ENCODE data around the gene CACNA1C.

The CACNA1C gene

GRCh38 chr12:2383325-2384028, 330.7 kb downstream of the CACNA1C start:
- no peak for TF ChIP-seq CTCF (IDR thresholded peaks at IDR 0.05; ENCODE audit: low read depth, low read length, missing control alignments)
- H3K4me3 ChIP-seq (ENCODE audit: low read depth, low read length) = no peak overlapping the region
- in situ Hi-C loops (cut with HindIII; ENCODE audit: low sequenced_read_pairs) = no loop called here
- no peak for DNase-seq (ENCODE audit: low read depth)

GRCh38 chr12:2384029-2384386, 331.2 kb downstream of the CACNA1C start:
- no peak for TF ChIP-seq CTCF (IDR thresholded peaks at IDR 0.05; ENCODE audit: low read depth, low read length, missing control alignments)
- in situ Hi-C loops (cut with HindIII; ENCODE audit: low sequenced_read_pairs) = no loop called here
- no peak for DNase-seq (ENCODE audit: low read depth)
- no peak overlapping the region for H3K4me3 ChIP-seq (ENCODE audit: low read depth, low read length)

- H3K4me3 ChIP-seq (ENCODE audit: low read depth, low read length) = no peak overlapping the region
- DNase-seq (ENCODE audit: low read depth) = peak; percentile 16
- in situ Hi-C loops (cut with HindIII; ENCODE audit: low sequenced_read_pairs) = no loop called here
- peak; percentile 15 for TF ChIP-seq CTCF (IDR thresholded peaks at IDR 0.05; ENCODE audit: low read depth, low read length, missing control alignments)
These were observed 332.0 kb downstream of the CACNA1C start for GRCh38 chr12:2384533-2385351.

- in situ Hi-C loops (cut with HindIII; ENCODE audit: low sequenced_read_pairs) = no loop called here
- no peak for DNase-seq (ENCODE audit: low read depth)
- no peak overlapping the region for H3K4me3 ChIP-seq (ENCODE audit: low read depth, low read length)
- TF ChIP-seq CTCF (IDR thresholded peaks at IDR 0.05; ENCODE audit: low read depth, low read length, missing control alignments) = no peak
These were observed 332.7 kb downstream of the CACNA1C start for GRCh38 chr12:2385529-2385928.

GRCh38 chr12:2386566-2386965, 333.8 kb downstream of the CACNA1C start:
- no peak for TF ChIP-seq CTCF (IDR thresholded peaks at IDR 0.05; ENCODE audit: low read depth, low read length, missing control alignments)
- DNase-seq (ENCODE audit: low read depth) = no peak
- H3K4me3 ChIP-seq (ENCODE audit: low read depth, low read length) = no peak overlapping the region
- in situ Hi-C loops (cut with HindIII; ENCODE audit: low sequenced_read_pairs) = no loop called here

- DNase-seq (ENCODE audit: low read depth) = no peak
- TF ChIP-seq CTCF (IDR thresholded peaks at IDR 0.05; ENCODE audit: low read depth, low read length, missing control alignments) = no peak
- in situ Hi-C loops (cut with HindIII; ENCODE audit: low sequenced_read_pairs) = no loop called here
- H3K4me3 ChIP-seq (ENCODE audit: low read depth, low read length) = no peak overlapping the region
These were observed 334.5 kb downstream of the CACNA1C start for GRCh38 chr12:2387103-2387834.
